HEK293 (cell line): ENCODE results near the gene SNX19.

ENCODE experiments used
- CTCF ChIP-seq: fragments of 450-650 bp; formaldehyde crosslinking; IDR thresholded peaks from 2 replicates; pipeline ENCODE4 v1.5.1; 2016; ENCODE audit warnings: missing biosample characterization, missing genetic modification characterization
- SP2 ChIP-seq: fragments of 450-650 bp; formaldehyde crosslinking; IDR thresholded peaks from 2 replicates; pipeline ENCODE4 v1.5.1; 2016; ENCODE audit warnings: missing biosample characterization, missing genetic modification characterization
- ZNF10 ChIP-seq: fragments of 450-650 bp; formaldehyde crosslinking; IDR thresholded peaks from 2 replicates; pipeline ENCODE4 v1.5.1; 2017; ENCODE audit warnings: missing biosample characterization, missing genetic modification characterization
- ZNF24 ChIP-seq: fragments of 450-650 bp; formaldehyde crosslinking; IDR thresholded peaks from 2 replicates; pipeline ENCODE4 v1.5.1; 2016; ENCODE audit warnings: missing biosample characterization, missing genetic modification characterization

GRCh38 chr11:130825983-130826382, 90.3 kb downstream of the SNX19 start:
- TF ChIP-seq CTCF (tag by site-specific recombination) = no peak
- no peak for TF ChIP-seq ZNF10 (tag by site-specific recombination)
- no peak for TF ChIP-seq ZNF24 (tag by site-specific recombination)
- no peak for TF ChIP-seq SP2
